T-helper 9 cell (primary cell): ENCODE results near the gene C8B.

Experiments used
- DNase-seq: peaks from one replicate; pipeline ENCODE4 v3.0.0-alpha.2; 2020
- total RNA-seq, 2 donors: gene quantifications; one replicate each; lab custom pipeline; 2026; lab: John Stamatoyannopoulos, UW

The C8B gene
- 0 reads per million in 2 donors for total RNA-seq

DNA sequence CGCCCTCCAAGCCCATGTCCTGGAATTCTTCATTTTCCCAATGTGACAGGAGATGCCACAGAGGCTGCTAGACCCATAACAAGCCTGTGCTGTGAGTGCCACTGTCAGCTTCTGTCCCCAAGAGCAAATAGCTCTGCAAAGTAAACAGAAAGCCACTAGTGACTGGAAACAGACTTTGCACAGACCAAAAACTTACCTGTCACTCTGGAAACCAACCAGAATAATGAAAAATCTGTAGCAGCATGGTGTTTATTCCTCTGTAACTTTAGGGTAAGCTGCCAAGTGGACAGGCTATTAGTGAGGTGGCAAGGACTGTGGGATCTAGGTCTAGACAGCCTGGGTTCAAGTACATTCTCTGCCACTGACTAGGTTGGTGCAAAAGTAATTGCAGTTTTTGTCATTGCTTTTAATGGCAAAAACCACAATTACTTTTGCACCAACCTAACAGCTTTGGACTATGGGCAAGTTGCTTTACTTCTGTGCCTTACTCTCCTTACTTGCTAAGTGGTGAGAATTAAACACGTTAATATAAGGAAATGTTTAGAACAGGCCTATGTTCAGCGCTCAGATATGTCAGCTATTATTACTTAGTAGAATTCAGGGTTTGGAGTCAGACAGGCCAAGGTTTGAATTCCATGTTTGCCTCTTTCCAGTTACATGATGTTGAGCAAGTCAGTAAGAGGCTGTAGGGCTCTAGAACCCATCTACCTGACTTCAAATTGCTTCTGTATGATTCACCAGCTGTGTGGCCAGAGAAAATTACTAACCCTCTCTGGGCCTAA, at the start of gene C8B:
TSS of gene C8B (minus strand) at position 100 of the 782 bp plus-strand sequence. CDS start at position 33, 67 bp downstream.
- no peak for DNase-seq

DNA sequence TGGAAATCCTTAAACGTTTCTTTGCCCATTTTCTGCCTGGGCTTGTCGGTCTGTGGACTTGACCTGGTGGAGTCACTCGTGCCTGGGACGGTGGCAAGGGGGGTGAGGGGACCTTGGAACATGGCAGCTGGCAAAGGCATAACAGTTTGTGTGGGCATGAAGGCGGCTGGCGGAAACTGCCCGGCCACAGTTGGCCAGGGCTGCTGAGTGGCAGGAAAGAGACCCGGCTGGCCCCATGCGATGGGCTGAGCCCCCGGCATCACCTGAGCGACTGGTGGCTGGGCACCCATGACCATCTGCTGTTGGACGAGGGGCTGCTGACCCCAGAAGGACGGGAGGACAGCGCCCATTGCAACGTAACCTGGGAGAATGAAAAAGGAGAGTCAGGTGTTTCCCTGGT, 49.3 kb upstream of the C8B start:
- no peak for DNase-seq

DNA sequence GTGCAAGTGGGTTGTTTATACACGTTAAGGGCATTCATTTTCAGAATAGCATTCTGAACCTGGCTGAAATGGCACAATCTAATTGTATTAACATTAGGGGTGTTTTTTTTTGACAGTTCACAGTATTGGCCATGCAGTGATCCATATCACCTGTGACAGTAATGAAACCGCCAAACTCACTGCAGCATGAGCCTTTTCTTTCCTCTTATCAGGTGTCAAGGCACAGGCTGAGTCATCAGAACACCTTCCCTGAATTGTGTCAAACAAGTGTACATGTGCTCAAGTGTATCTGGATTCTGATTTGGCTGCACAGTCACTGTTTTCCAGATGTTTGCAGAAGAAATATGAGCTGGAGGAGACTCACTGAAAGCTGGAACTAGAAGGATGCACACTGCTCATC, 47.7 kb upstream of the C8B start:
- DNase-seq = no peak

DNA sequence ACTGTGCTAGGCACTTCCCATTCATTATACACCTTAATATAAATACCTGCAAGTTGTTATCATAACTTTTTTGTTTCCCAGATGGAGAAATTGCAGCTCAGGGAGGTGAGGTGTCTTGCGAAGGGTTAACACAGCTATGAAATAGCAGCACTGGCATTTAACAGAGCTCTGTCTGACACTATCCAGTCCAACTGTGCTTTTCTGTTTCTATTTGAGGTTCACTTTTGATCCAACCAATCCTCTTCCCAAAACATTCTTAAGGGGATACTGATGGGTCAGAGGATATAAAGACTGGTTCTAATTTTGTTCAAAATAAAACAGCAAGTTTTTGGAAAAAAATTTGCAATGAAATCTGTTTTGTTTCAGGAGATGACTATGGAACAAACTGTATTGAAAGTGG, 46.5 kb upstream of the C8B start:
- no peak for DNase-seq

DNA sequence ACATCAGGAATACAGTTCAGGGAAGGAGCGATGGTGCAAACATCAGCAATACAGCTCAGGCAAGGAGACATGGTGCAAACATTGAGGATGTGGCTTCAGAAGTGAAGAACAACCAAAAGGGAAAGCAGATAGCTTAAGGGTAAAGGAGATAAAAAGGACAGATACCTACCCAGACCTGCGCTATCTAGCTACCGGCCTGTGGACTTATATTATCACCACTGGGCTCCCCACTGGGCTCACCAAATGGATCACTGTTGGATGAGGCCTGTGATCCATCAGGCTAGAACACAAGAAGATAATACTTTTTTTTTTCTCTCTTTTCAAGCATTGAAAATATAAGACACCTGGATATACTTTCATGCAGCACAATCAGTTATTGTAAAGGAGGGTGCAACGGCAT, 44.7 kb upstream of the C8B start:
- DNase-seq = no peak

DNA sequence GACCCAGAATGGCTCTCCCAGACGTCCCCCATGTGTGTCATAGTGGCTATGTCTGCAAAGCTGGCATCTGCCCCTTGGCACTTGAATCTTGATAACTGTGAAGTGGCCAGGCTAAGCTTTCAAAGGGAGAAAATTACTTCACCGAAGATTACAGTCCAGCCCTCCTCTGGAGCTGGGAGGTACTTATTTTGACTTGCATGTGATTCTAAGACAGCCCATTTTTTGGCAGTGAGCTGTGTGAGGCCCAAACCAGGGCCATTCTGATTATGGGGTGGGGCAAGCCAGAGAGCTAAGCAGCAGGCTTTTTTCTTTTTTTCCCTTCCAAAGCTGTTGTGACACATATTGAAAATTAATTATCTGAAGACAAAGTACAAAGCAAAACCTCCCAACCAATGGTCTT, 42.1 kb upstream of the C8B start:
- DNase-seq = no peak

DNA sequence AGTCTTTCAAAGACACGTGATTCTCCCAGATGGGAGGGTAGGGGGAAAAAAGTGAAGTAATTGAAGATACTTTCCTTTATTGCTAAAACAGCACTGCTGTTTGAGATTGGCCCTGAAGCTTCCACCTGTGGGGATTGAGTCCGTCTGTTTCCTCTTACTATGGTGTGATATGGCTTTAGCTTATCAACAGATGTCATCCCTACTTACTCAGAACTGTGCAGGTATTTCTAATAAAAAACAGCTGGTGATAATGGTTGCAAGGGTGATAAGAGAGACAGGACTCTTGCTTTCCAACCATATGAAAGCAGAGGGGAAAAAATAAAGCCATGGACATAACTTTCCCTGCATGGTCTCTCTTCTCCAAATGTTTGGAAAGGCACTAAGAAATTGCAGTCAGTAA, 41.7 kb upstream of the C8B start:
- DNase-seq = no peak

DNA sequence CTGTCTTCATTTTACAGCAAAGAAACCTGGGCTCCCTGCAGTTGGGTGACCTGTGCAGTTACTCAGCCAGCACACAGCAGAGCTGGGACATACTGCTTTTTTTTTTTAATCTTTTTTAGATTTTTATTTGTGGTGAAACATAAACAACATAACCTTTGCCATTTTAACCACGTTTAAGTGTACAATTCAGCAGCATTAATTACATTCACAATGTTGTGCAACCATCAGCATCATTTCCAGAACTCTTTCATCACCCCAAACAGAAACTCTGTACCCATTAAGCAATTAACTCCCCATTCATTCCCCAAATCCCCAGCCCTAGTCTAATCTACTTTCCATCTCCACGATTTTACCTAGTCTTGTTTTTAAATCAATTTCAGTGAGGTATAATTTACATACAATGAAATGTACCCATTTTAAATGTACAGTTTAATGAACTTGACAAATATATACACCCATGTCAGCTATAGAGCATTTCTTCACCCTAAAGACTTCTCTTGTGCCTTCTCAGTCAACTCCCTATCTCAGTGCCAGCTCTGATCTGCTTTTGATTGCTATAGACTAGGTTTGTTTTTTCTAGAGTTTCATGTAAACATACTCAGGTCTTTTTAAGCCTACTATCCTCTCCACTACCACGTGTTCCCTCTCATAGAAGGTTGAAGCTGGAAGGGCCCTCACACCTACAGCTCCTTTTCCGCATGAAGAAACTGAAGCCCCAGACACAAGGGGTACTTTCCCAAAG, 37.8 kb upstream of the C8B start:
- no peak for DNase-seq

DNA sequence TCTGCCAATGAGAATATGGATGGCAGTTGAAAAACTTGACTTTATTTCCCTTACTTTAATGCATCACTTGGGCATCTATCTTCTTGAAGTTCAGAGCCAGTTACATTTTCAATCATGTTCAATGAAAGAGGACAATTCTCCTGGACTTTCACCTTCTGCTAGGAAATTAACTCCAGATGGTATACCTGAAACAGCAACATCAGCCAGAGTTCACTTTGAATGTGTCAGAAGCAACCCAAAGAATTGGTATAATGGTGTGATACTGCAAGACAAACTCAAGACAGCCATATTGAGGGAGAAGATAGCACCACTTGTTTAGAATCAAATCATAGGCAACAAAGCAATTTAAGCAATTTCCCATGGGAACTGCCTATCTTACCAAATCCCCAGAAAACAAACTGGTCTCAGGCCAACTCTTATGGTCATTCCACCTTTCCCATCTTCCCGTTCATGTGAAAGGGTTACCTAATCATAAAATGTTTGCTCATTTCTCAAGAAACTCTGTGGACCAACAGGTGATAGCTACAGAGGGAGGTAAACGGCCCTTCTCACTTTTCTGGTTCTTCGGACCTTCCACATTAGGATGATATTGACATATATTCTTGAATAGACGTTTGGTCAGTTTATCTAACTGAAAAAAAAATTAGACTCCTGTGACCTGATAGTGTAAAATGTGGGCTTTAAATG, 29.7 kb upstream of the C8B start:
- no peak for DNase-seq

DNA sequence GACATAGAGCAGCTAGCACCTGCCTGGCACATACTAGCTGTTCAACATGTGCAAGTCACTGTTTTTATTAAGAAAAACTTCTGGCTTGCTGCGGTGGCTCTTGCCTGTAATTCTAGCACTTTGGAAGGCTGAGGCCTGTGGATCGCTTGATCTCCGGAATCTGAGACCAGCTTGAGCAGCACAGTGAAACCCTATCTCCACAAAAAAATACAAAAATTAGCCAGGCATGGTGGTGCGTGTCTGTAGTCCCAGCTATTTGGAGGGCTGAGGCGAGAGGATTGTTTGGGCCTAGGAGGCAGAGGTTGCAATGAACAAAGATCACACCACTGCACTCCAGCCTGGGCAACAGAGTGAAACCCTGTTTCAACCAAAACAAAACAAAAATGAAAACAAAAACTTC, 27.7 kb upstream of the C8B start:
- DNase-seq = no peak

DNA sequence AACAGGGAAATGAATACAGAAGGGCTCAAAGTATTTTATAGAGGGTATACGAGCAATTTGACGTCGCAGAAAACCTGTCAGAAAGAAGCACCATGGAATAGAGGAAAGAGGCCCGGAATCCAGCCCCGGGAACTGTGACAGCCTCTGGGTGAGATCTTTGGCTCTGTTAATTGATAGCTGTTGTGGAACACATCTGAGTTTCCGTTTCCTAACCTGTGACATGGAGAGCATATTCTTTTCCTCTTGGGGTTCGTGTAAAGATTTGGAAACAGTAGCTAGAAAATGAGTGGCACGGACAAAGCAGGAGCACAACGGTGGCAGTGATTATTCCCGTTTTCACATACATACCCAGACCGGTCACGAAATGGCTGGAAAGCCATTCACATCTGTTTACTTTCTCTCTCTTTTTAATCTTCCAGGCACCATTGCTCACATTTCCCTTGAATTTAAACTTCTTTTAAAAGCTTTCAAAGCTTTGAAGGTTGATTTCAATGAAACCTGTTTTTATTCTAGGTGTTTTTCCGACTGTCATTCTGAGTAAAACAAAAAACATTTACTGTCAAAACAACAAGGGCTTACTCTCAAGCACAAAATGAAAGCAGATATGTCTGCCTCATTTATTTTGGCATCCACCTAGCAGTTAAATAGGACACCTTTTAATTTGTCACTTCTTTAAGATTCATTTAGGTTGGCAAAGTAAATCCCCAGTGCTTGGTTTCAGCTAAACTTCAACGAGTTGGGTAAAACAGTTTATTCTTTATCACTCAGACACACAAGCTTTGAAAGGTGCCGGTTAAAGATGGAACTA, 26.7 kb upstream of the C8B start:
- no peak for DNase-seq

DNA sequence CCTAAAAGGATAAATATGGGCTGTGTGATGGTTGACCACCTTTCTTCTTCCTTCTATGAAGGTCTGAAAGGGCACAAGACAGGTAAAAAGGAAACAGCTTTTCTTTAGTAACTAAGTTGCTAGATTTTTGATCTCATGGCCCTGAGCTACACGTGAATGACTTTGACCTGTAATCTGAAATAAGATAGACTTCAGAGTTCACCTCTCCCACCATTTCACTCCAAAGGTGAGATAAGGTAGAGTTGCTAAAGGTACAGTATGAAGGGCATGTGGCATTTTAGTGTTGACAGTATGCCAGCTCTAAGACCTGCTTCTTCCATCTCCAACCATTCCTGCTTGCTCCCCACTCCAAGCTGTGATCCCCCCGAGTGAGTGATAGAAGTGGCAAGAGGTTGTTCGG, 25.8 kb upstream of the C8B start:
- DNase-seq = no peak

DNA sequence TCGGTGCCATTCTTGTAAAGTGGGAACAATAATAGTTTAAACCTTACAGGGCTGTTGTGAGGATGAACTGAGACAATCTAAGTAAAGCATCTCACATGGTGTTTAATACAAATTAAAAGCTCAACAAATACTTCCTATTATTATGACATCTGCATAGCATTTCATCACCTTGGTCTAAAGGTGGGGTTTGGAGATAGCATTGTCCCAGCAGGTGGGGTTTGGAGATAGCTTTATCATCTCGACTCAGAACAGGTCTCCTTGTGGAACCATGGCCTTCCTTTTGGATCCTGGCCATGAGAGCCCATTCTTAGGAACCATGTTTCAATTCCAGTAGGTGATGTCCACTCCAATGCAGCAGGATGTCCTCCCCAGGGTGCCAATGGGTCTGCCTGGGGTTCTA, 20.6 kb upstream of the C8B start:
- DNase-seq = no peak

DNA sequence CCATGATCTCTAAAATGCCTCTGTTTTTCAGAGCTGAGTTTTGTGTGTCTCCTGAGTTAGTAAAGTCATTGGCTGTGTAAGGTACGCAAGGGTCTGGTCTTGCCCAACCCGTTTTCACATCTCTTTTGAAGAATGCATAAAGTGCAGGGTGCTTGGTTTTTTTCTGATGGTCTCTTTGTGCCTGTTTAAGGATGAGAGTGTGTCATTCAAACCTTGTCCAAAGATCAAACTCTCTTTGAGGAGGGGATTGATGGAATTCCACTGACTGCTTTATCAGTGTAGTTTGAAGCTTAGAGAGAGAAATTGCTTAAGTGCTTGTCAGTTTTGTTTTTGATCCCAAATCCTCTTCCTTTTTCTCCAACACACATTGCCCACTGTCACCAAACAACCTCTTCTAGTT, 20.0 kb upstream of the C8B start:
- DNase-seq = no peak

DNA sequence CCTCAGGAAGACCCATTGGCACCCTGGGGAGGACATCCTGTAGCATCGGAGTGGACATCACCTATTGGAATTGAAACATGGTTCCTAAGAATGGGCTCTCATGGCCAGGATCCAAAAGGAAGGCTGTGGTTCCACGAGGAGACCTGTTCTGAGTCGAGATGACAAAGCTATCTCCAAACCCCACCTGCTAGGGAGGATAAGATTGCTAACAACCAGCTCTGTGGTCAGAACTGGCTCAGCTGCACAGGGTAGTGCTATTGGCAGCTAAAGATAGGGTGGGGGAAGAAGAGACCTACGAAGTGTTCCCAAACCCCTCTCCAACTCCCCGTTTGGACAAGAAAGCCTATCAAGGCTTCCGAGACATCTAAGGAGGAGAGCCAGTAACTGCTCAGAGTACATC, 17.7 kb upstream of the C8B start:
- no peak for DNase-seq

DNA sequence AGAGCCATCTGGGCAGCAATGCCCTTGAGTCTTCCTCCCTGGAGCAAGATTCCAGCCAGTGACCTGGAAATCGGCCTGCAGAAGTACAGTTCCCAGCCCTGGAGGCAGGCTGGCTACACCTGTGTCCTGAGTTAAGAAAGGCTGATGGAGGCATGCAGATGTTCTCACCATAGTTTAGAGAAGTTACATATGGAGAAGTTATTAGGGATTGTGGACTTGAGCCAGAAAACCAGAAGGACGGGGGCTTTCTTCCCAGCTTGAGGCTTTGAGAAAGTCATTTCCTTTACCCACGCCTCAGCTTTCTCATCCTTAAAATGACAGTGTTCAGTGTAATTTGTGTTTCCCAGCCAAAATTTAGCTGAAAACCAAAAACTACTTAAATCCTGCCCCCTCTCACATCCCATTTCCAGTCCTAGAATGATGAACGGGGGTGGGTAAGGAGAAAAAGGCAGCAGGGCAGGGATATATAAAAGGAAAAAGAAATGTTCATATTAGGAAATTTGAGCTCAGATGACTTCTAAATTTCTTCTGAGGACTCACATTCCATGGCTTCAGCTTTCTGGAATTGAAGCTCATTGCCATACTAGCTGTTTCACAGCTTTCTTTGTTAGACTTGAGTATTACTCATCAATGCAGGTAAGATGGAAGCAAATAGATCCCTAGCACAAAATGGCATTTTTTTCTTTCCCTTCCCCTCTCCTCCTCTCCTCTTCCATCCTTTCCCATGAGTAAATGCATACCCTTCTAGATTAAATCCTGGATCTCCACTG, 14.4 kb upstream of the C8B start:
- DNase-seq = no peak

DNA sequence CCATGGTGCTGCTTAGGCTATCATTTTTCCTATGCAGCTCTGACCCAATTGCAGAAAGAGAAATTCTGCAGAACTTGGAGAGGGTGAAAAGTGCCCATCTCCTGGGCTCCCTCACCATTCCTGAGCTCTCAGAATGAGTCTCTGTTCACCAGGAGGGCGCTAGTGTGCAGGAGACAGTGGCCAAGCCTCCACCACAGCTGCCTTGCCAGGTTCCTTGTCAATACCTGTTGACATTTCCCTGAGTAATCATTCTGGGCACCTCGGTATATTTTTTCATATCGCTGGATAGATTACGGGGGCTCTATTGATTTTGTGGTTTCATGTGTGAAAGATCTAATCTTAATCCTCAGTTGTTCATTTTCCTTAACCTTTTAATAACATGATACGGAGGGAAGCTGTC, 13.0 kb upstream of the C8B start:
- DNase-seq = no peak

DNA sequence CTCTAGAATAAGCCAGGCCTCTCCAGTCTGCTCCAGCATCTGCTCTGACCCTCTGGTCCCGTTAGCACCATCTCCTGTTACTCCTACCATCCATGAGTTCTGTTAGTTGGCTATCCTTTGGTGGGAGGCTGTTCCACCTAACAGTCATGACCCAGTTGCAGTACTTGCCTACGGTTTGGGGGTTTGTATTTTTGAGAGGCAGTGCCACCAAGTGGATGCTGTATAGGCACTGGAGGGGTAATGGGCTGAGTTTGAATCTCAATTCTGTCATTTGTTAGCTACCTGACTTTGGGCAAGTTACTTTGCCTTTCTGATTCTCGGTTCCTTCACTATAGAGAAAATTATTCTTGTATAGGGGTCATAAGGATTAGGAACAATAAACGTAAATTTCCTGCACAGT, 12.1 kb upstream of the C8B start:
- no peak for DNase-seq

DNA sequence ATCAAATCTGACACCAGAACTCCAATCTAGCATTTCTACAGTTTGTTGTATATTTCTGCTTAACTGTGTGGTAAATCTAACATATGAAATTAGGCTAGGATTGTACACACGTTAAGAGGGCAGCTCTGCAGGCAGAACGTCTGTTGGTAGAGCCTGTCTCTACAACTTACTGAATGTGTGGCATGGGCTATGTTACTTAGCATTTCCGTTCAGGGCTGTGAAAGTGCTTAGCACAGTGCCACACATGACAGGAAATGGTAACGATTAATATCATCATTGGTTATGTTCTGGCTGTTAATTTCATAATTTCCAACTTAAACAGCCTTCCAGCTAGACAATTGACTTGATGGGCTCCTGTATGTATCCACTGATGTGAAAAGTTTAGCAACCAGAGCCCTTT, 9.6 kb upstream of the C8B start:
- no peak for DNase-seq

DNA sequence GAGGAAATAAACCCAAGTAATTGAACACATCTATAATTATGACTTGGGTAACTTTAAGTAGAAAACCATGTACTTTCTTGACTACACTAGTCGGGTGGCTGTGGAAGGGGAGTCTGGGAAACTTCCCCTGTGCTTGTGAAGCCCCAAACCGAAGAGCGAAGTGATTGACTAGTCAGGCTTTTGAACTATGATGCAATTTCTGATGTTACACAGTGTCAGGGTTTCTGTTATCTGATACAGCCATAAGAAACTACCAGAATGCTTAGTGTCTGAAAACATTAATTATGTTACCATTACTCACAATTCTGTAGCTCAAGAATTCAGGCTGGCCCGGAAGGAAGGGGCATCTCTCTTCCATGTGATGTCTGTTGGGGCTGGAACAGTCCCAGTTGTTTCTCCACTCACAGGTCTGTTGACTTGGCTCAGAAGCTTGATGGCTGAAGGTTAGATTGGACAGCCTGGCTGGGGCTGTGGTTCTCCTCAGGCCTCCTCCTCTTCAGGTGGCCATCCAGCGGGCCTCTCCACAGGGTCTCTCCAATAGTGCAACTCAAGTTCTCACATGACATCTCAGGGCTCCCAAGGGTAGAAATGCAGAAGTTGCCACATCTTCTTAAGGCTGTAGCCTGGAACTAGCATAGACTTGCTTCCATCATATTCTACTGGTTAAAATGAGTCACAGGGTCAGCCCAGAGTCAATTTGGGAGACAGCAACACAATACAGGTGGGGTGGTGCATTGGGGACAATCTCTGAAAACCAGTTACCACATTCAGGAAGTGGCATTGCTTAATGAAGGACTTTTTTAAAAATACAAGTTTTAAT, 8.3 kb upstream of the C8B start:
- DNase-seq = no peak

DNA sequence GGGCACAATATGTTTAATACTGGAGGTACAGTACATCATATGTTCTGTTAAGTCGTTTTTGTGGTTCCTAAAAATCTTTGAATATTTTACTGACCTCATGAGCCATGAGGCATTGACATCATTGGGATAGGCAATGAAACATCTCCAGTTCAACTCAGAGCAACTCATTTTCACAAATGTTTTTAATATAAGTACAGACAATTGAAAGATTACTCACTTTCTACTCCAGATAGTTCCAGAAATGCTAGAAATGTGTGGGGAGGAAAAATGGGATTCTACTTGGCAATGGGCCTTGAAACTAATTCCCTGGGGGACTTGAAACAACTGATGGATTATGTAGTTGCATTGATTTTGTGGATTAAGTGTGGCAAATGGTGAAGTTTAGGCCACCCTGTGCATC, 7.2 kb upstream of the C8B start:
- DNase-seq = no peak
